Activated effector memory CD4-positive, alpha-beta T cell treated with anti-CD3 and anti-CD28 coated beads, Interleukin-2, amount 50 U/mL, for 16 hours (primary cell): ENCODE measurements around the gene TBCB.
"Not testable (repeated sequence)": the region's sequence is repeated elsewhere in the genome, so short reads cannot be mapped to it uniquely, and the experiment has no call there.

Experiments used
- DNase-seq: peaks from one replicate; pipeline ENCODE4 v3.0.0-alpha.2; 2020

Gene TBCB

GRCh38 chr19:36103040-36103626, 12.1 kb upstream of the TBCB start:
- DNase-seq = no peak

GRCh38 chr19:36103842-36104552, 11.3 kb upstream of the TBCB start:
- no peak for DNase-seq

GRCh38 chr19:36106441-36106840, 8.8 kb upstream of the TBCB start:
- DNase-seq = no peak

GRCh38 chr19:36106991-36107390, 8.3 kb upstream of the TBCB start:
- no peak for DNase-seq

GRCh38 chr19:36108684-36109083, 6.6 kb upstream of the TBCB start:
- no peak for DNase-seq

GRCh38 chr19:36110487-36111199, 4.6 kb upstream of the TBCB start, which contains the start of gene OVOL3:
TSS of gene OVOL3 (plus strand) at chr19:36111143. CDS start at chr19:36111203, 60 bp downstream.
- DNase-seq = no peak

DNA sequence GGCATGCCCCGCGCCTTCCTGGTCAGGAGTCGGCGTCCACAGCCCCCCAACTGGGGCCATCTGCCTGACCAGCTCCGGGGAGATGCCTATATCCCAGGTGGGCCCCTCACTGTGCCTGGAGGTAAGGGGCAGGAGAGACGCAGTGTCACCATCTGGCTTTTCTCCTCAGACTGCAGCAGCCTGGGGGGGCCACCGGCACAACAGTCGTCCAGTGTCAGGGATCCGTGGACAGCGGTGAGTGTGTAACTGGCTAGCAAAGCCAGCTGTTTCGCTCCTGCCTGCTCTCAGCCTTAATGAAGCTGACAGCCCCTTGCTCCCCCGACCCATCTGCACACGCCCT, 4.1 kb upstream of the TBCB start:
- DNase-seq = no peak

- no peak for DNase-seq
Observed at GRCh38 chr19:36112678-36113077, 2.6 kb upstream of the TBCB start.

GRCh38 chr19:36113425-36113824, 1.8 kb upstream of the TBCB start:
- no peak for DNase-seq

- DNase-seq = no peak
Observed at GRCh38 chr19:36113894-36114720, 1.2 kb upstream of the TBCB start.

DNA sequence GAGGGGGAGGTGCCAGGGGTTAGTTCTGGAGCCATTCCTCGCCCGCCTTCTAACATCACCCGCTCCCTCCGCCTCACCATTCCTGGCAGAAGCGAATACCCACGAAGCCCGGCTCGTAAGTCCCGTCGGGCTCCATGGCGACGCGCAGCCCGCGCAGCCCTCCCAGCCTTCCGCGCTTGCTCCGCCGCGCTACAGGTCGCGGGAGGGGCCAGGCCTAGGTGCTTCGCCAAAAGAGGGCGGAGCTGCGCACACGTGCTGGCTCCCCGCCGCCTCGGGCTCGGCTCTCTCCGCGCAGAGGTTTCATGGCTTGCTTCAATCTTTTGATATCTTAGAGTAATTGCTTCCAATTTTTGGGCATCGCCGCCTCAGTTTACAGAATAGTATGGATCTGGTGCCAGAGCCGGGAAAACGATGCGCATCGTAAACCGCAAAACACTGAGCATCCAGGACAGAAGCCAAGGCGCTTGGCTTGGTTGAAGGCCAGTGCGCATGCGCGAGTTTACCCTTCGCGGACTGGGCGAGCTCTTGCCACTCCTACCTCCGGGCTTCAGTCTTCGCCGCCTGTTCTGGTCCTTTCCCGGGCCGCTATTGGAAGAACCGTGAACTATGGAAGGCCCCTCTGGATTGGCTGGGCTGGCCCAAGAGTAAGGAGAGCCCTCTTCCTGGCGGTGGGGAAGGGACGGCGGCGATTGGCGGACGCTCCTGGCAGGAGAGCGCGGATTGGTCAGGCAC, 381 bp upstream of the TBCB start, which contains the start of gene POLR2I:
Gene POLR2I (minus strand): TSS at position 155 of the 732 bp plus-strand sequence. CDS start 19 bp downstream, at position 136.
- peak; percentile 99 for DNase-seq

GRCh38 chr19:36116344-36116637, 1.0 kb downstream of the TBCB start:
- DNase-seq = no peak

- DNase-seq = no peak
Observed at GRCh38 chr19:36120092-36120983, 5.1 kb downstream of the TBCB start.

- no peak for DNase-seq
Observed at GRCh38 chr19:36120984-36121358, 5.7 kb downstream of the TBCB start.

DNA sequence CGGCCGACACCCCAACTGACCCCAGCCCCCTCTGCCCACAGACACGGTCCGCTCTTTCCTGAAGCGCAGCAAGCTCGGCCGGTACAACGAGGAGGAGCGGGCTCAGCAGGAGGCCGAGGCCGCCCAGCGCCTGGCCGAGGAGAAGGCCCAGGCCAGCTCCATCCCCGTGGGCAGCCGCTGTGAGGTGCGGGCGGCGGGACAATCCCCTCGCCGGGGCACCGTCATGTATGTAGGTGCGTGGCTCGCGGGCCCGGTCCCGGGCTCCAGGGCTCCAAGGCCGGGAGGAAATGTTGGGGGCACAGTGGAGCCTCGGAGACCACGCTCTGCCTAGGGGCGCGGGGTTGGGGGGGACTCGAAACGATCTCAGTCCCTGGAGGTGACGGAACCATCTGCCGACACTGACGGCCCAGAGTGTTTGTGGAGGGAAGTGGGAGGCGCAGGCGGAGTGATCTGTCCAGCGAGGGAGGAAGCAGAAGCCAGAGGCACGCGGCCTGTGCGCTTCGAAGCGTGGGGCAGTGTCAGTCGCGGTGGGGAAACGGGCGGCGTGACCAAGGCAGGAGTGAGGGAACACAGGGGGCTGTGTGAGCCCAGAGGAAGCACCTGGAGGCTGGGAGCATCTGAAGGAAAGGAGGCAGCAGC, 6.3 kb downstream of the TBCB start:
- no peak for DNase-seq

GRCh38 chr19:36125557-36125956, 10.3 kb downstream of the TBCB start:
- DNase-seq = no peak

- DNase-seq = no peak
Observed at GRCh38 chr19:36128392-36128736, 13.1 kb downstream of the TBCB start.

DNA sequence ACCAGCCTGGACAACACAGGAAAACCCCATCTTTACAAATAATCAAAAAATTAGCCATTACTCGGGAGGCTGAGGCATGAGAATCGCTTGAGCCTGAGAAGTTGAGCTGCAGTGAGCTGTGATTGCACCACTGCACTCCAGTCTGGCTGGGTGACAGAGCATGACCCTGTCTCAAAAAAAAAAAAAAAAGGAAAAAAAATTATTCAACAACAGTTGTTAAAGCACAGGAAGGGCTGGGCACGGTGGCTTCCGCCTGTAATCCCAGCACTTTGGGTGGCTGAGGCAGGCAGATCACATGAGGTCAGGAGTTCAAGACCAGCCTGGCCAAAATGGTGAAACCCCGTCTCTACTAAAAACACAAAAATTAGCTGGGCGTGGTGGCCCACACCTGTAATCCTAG, 16.0 kb downstream of the TBCB start:
- DNase-seq = not testable (repeated sequence)

- not testable (repeated sequence) for DNase-seq
Observed at GRCh38 chr19:36134867-36135266, 19.6 kb downstream of the TBCB start.

DNA sequence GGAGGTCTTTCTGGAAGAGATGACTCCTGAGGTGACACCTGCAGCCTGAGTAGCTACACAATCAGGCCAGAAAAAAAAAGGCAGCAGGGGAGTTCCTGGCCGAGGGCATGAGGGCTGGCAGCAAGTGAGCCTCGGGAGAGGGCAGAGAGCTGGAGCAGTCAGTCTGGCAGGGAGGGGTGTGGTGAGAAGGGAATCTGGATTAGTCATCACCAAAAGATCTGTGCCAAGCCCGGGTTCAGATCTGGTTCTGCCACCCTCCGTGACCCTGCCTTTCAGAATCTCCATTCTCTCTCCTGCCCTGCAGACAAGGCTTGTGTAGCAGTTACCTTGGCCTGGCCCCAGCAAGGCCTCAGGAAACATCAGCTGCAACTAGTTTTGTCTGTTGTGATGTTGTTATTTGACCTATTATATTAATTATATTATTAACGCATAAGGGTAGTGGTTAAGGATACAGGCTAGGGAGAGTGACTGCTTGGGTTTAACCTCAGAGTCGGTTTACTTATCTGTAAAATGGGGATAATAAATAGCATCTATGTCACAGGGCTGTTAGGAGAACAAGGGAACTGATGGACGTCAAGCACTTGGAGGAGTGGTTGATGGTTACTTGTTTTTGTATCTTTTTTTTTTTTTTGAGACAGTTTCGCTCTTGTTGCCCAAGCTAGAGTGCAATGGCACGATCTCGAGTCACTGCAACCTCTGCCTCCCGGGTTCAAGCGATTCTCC, 21.9 kb downstream of the TBCB start:
- no peak for DNase-seq

GRCh38 chr19:36139120-36139472, 23.8 kb downstream of the TBCB start:
- no peak for DNase-seq
